Loucy (cell line): Measurements from ENCODE around the gene NFATC4.

ENCODE experiments used
- EZH2phosphoT487 ChIP-seq: fragments of 200-600 bp; IDR thresholded peaks from 2 replicates; pipeline ENCODE4 v1.6.1; 2018; ENCODE audit warnings: antibody characterized with exemption, mild to moderate bottlenecking, moderate library complexity, borderline replicate concordance
- TF ChIP-seq, protein P1 (sequence below): fragments of 200-600 bp; sonication (generic); conservative IDR thresholded peaks from 2 replicates; pipeline ENCODE4 v1.5.1; 2014; ENCODE audit warnings: mild to moderate bottlenecking, antibody characterized with exemption, low read length

DNA sequence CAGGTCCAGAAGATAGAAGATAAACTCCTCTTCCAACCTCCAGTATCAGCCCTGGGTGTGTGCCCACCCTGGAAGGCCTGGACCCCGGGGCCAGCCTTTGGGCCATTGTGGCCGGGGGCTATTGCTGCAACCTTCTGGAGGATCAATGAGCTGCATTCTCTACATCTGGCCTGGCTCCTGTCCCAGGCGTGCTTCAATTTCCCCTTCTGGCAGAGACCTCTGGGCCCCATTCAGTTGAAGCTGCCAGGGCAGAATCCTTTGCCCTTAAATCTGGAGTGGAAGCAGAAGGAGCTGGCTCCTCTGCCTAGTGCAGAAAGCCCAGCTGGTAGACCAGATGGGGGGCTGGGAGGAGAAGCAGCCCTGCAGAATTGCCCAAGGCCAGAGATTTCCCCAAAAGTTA lies 40.8 kb downstream of the NFATC4 start:
- TF ChIP-seq, protein P1, sequence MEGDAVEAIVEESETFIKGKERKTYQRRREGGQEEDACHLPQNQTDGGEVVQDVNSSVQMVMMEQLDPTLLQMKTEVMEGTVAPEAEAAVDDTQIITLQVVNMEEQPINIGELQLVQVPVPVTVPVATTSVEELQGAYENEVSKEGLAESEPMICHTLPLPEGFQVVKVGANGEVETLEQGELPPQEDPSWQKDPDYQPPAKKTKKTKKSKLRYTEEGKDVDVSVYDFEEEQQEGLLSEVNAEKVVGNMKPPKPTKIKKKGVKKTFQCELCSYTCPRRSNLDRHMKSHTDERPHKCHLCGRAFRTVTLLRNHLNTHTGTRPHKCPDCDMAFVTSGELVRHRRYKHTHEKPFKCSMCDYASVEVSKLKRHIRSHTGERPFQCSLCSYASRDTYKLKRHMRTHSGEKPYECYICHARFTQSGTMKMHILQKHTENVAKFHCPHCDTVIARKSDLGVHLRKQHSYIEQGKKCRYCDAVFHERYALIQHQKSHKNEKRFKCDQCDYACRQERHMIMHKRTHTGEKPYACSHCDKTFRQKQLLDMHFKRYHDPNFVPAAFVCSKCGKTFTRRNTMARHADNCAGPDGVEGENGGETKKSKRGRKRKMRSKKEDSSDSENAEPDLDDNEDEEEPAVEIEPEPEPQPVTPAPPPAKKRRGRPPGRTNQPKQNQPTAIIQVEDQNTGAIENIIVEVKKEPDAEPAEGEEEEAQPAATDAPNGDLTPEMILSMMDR, result no peak
- TF ChIP-seq EZH2phosphoT487, result no peak
